A549 (cell line): ENCODE results near the gene UXT.

ENCODE experiments used
- CEBPB ChIP-seq, 2 experiments: fragments of >200 bp in 1 of 2; sonication (Bioruptor Twin) in 1 of 2; formaldehyde crosslinking in 1 of 2; IDR thresholded peaks; 2 replicates each; pipeline ENCODE4 v1.6.1; 2012 to 2016
- CTCF ChIP-seq: fragments of >200 bp; sonication (Bioruptor Twin); formaldehyde crosslinking; IDR thresholded peaks from 3 replicates; pipeline ENCODE4 v1.5.1; 2016
- EP300 ChIP-seq, 2 experiments: fragments of >200 bp; sonication (Bioruptor Twin); formaldehyde crosslinking; IDR thresholded peaks; 2 replicates in 1 of 2; 3 replicates in 1 of 2; pipeline ENCODE4 v1.6.1; 2016 to 2017
- JUN ChIP-seq, 2 experiments: fragments of >200 bp; sonication (Bioruptor Twin); formaldehyde crosslinking; IDR thresholded peaks; 2 replicates in 1 of 2; 3 replicates in 1 of 2; pipeline ENCODE4 v1.6.1; 2016 to 2017
- JUNB ChIP-seq: fragments of >200 bp; sonication (Bioruptor Twin); formaldehyde crosslinking; IDR thresholded peaks from 2 replicates; pipeline ENCODE4 v1.6.1; 2016
- MYC ChIP-seq: IDR thresholded peaks from 2 replicates; pipeline ENCODE4 v1.6.1; 2012; ENCODE audit warnings: mild to moderate bottlenecking, inconsistent platforms, low read length, improper control_type of control experiment, borderline replicate concordance
- NR3C1 ChIP-seq: fragments of >200 bp; sonication (Bioruptor Twin); formaldehyde crosslinking; IDR thresholded peaks from 3 replicates; pipeline ENCODE4 v1.6.1; 2017
- POLR2A ChIP-seq: IDR thresholded peaks from 2 replicates; pipeline ENCODE4 v1.6.1; 2012; ENCODE audit warnings: mild to moderate bottlenecking, low read length
- RARB ChIP-seq: fragments of 250-450 bp; sonication (Bioruptor Pico); IDR thresholded peaks from 2 replicates; pipeline ENCODE4 v1.8.0; 2021; ENCODE audit warnings: mild to moderate bottlenecking, moderate library complexity
- REST ChIP-seq: fragments of 200-600 bp; sonication (generic); IDR thresholded peaks from 2 replicates; pipeline ENCODE4 v1.6.1; 2016; ENCODE audit warnings: antibody characterized with exemption, mild to moderate bottlenecking, moderate library complexity
- RFX5 ChIP-seq: fragments of 450-650 bp; IDR thresholded peaks from 2 replicates; pipeline ENCODE4 v1.7.1; 2014; ENCODE audit warnings: antibody characterized with exemption, mild to moderate bottlenecking, moderate library complexity
- SMC3 ChIP-seq: fragments of >200 bp; sonication (Bioruptor Twin); formaldehyde crosslinking; IDR thresholded peaks from 3 replicates; pipeline ENCODE4 v1.6.1; 2018; ENCODE audit warnings: inconsistent platforms
- SREBF2 ChIP-seq: fragments of 450-650 bp; IDR thresholded peaks from 2 replicates; pipeline ENCODE4 v1.6.1; 2014; ENCODE audit warnings: mild to moderate bottlenecking, moderate library complexity
- ZFP36 ChIP-seq: fragments of 450-650 bp; IDR thresholded peaks from 2 replicates; pipeline ENCODE4 v1.6.1; 2014; ENCODE audit warnings: borderline replicate concordance; ENCODE audit not compliant: partially characterized antibody

- no peak for TF ChIP-seq CTCF
- TF ChIP-seq MYC, result peak; percentile 84; the same call in 1 of the 2 replicates
- no peak; the same call in none of the 2 replicates for TF ChIP-seq POLR2A
- TF ChIP-seq ZFP36, result no peak
- TF ChIP-seq CEBPB (IDR thresholded peaks at IDR 0.05), result no peak
- TF ChIP-seq JUNB, result no peak
- TF ChIP-seq REST, result no peak
- 0 out of 2 replicates have a peak, but pooled peaks have one; percentile 32 for TF ChIP-seq RFX5
- no peak for TF ChIP-seq EP300 (IDR thresholded peaks at IDR 0.05)
- TF ChIP-seq RARB (CRISPR knock-in tag), result no peak
- no peak for TF ChIP-seq SREBF2
- TF ChIP-seq NR3C1, result no peak
- peak; percentile 66 to 73; a peak in 3 of 5 replicates for TF ChIP-seq JUN (IDR thresholded peaks at IDR 0.05)
- TF ChIP-seq SMC3, result no peak
Measured at GRCh38 chrX:47658684-47659420, at the start of gene UXT.
